Measurements from ENCODE around the gene SLC25A36. TPM values are rescaled to one million over a fixed set of nuclear protein-coding genes. Genes with fewer than 3 reads are reported as not detected.

The SLC25A36 gene
- total and polyA plus RNA-seq, 2 donors (not counting 3 experiments of a cell fraction or from before 2014, with no cell fraction given) = 17.7 to 38.8 TPM

DNA sequence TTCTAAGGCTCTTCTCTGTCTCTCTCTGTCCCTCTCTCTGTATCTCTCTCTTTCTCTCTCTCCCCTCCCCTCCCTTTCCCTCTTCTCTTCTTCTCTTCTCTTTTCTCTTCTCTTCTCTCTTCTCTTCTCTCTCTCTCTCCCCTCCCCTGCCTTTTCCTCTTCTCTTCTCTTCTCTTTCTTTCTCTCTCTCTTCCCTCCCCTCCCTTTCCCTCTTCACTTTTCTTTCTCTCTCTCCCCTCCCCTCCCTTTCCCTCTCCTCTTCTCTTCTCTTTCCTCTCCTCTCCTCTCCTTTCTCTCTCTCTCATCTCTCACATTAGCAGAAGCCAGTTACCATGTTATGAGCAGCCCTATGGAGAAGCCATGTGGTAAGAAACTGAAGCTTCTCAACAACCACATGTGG, 25.0 kb upstream of the SLC25A36 start:
- Histone ChIP-seq H3K4me1 (ENCODE audit: control insufficient read depth, extremely low read depth, insufficient read depth, low read length) (no peaks in the 10 kb centered on the region), H3K9me1 (replicated peaks; ENCODE audit: control insufficient read depth, extremely low read depth, insufficient read depth, low read length) (no peaks in the 10 kb centered on the region), H3K4me2 (ENCODE audit: insufficient read depth, low read length) (no peak overlapping the region), H2AFZ (ENCODE audit: low read depth, low read length) (no peak overlapping the region), H3K36me3 (ENCODE audit: control insufficient read depth in 2 of 2, extremely low read depth in 1 of 2, insufficient read depth in 2 of 2, low read length in 2 of 2) (no peaks in the 10 kb centered on the region), H3K4me3 (replicated peaks in 1 of 3; ENCODE audit: insufficient read depth in 1 of 3, low read depth in 1 of 3, low read length in 3 of 3) (no peak overlapping the region), H3K79me2 (ENCODE audit: control insufficient read depth, insufficient read depth, low read length) (no peaks in the 10 kb centered on the region), H3K9ac (replicated peaks; ENCODE audit: extremely low read depth, insufficient read depth, low read length) (no peak overlapping the region), H3K9me3 (replicated peaks; ENCODE audit: control insufficient read depth, insufficient read depth, low read length) (no peaks in the 10 kb centered on the region), H3K27me3 (ENCODE audit: control insufficient read depth in 2 of 2, insufficient read depth in 2 of 2, low read length in 2 of 2) (peaks cover 0 to 3% of the 10 kb centered on the region in 2 experiments), H4K20me1 (replicated peaks; ENCODE audit: control insufficient read depth, extremely low read depth, insufficient read depth, low read length) (no peaks in the 10 kb centered on the region), H3K27ac (ENCODE audit: insufficient read depth, low read depth, low read length) (no peak overlapping the region)
- no peak for DNase-seq (ENCODE audit: low read depth, low spot score)
- TF ChIP-seq JUN (IDR thresholded peaks at IDR 0.05; ENCODE audit: borderline replicate concordance, insufficient read depth, insufficient read length, low read depth) (no peak), POLR2A (IDR thresholded peaks at IDR 0.05; ENCODE audit: low read depth, low read length) (no peak), MYC (IDR thresholded peaks at IDR 0.05; ENCODE audit: low read depth, low read length) (no peak), FOS (IDR thresholded peaks at IDR 0.05; ENCODE audit: borderline replicate concordance, insufficient read depth, low read length) (no peak), POLR2AphosphoS5 (IDR thresholded peaks at IDR 0.05; ENCODE audit: insufficient read depth, low read depth, low read length) (no peak), GATA2 (IDR thresholded peaks at IDR 0.05; ENCODE audit: insufficient read depth, insufficient read length, low read depth, low read length) (no peak), EZH2 (IDR thresholded peaks at IDR 0.05; ENCODE audit: borderline replicate concordance, low read depth, low read length, severe bottlenecking) (no peak)
- TF ChIP-seq, protein P1, sequence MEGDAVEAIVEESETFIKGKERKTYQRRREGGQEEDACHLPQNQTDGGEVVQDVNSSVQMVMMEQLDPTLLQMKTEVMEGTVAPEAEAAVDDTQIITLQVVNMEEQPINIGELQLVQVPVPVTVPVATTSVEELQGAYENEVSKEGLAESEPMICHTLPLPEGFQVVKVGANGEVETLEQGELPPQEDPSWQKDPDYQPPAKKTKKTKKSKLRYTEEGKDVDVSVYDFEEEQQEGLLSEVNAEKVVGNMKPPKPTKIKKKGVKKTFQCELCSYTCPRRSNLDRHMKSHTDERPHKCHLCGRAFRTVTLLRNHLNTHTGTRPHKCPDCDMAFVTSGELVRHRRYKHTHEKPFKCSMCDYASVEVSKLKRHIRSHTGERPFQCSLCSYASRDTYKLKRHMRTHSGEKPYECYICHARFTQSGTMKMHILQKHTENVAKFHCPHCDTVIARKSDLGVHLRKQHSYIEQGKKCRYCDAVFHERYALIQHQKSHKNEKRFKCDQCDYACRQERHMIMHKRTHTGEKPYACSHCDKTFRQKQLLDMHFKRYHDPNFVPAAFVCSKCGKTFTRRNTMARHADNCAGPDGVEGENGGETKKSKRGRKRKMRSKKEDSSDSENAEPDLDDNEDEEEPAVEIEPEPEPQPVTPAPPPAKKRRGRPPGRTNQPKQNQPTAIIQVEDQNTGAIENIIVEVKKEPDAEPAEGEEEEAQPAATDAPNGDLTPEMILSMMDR (IDR thresholded peaks at IDR 0.05; ENCODE audit: extremely low read depth in 1 of 2, insufficient read depth in 1 of 2, low read depth in 1 of 2, low read length in 2 of 2) = no peak
- TF ChIP-seq, protein P2, sequence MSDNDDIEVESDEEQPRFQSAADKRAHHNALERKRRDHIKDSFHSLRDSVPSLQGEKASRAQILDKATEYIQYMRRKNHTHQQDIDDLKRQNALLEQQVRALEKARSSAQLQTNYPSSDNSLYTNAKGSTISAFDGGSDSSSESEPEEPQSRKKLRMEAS (IDR thresholded peaks at IDR 0.05; ENCODE audit: insufficient read depth, insufficient read length) = no peak
- no TSS peak for BruUV-seq (replicated peaks)
- dilution Hi-C loops (cut with MboI; ENCODE audit: extremely low pct_ligation_motif_present, low sequenced_read_pairs) (no loop called here), intact Hi-C loops (cut with micrococcal nuclease) (no loop called here)
- FAIRE-seq = no peak
- POLR2A ChIA-PET = no interaction called here
- CTCF ChIA-PET = interaction anchor here (0.7 to 1.6 kb wide), 3 partner anchors 8 to 189 kb away, joined by 3 to 5 read pairs (median 4); no protein-coding TSS in a partner anchor

All from endothelial cell of umbilical vein (primary cell).